GM03348 (cell line): ENCODE measurements around the gene PACC1.

Experiments used
- DNase-seq: peaks from one replicate; pipeline ENCODE4 v3.0.0; 2012; ENCODE audit warnings: low spot score

The PACC1 gene

DNA sequence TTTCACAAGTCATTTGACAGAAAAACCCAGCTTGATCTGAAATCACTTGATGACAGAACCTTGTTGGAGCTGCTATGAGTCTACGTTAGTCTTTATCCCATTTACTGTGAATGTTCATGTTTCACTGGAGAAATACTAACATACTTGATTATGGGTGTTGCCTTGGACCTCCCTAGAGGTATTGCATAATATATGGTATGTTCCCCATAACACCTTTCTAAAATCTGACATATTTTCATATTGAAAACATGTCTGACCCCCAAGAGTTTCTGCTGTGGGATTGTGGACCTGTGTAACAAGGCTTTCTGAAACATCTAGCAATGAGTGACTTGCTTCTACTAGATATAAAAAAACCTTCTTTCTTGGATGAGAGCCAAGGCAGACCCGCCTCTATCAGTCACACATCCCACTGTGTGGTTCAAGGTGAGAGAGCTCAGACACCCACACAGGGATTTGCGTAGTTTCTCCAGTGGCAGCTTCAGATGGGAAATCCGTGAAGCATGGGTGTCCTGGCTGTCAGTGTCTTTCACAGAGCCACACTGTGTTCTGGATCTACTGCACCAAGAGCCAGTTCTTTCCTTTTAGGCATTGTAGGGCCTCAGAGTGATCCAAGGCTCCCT lies 22.6 kb upstream of the PACC1 start:
- DNase-seq = no peak

DNA sequence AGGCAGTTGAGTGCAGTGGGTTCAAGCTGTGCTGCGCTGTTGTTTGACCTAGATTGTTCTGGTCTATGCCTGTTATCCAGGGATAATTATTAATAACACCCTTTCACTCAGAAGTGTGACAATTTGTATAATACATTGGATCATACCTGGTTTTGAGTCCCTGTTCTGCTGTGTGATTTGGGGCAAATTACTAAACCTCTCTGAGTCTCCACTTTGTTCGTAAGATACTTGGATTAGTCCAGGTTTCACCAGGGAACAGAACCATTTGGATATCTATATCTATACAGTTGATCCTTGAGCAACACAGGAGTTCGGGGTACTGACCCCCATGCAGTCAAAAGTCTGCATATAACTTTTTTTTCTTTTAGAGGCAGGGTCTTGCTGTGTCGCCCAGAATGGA lies 20.3 kb upstream of the PACC1 start:
- DNase-seq = no peak

GRCh38 chr1:212433577-212434462 lies 19.1 kb upstream of the PACC1 start:
- DNase-seq = peak; percentile 24

- DNase-seq = peak; percentile 99
These were observed 18.2 kb upstream of the PACC1 start, which contains the start of gene NENF for GRCh38 chr1:212432661-212433576. Gene NENF (plus strand): TSS chr1:212432920. CDS start chr1:212432944, 24 bp downstream.

DNA sequence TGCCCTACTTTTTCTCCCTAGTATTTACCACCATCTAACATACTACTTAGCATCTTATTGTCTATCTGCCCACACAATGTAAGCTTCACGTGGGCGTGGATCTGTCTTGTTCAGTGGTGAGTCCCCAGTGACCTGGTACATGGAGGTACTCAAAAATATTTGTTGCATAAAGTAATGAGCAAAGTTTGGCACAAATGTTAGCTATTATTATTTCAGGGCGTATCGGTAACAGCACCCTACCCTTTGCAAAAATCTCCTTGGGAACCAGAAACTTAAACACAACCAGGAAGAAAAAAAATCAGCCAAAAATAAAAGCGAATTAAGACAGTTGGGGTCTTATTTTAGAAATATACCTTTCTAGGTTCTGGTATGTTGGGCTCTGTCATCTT lies 17.6 kb upstream of the PACC1 start:
- DNase-seq = no peak

DNA sequence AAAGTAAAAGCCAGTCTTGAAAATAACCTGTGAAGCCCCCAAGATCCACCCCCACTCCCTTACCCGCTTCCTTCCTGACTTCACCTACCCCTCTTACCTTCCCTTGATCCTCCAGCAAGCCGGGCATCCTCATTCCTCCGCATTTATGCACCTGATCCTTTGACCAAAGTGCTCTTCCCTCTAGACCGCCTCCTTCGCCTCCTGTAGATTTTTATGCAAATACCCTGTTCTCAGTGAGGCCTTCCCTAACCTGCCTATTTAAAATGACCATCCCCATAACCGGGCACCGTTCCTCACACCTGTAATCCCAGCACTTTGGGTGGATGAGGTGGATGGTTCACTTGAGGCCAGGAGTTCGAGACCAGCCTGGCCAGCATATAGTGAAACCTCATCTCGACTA lies 17.0 kb upstream of the PACC1 start:
- DNase-seq = no peak

- DNase-seq = no peak
These were observed 16.3 kb upstream of the PACC1 start for GRCh38 chr1:212430955-212431394.

DNA sequence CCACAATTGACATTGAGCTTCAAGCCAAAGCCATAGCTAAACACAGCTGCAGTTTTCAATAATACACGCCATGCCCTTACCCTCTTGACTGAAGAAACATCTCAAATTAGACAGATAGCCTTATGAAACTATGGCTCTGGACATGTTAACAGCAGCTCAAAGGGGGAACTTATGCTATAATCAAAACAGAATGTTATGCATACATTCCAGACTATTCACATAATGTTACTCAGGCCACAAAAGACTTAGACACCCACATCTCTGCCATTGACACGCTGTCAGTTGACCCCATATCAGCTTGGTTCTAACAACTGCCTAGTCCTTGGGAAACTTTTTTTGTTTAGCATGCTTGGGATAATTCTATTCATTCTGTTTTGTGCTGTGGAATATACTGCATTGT lies 15.7 kb upstream of the PACC1 start:
- DNase-seq = no peak

GRCh38 chr1:212428496-212428895 lies 13.8 kb upstream of the PACC1 start:
- no peak for DNase-seq

DNA sequence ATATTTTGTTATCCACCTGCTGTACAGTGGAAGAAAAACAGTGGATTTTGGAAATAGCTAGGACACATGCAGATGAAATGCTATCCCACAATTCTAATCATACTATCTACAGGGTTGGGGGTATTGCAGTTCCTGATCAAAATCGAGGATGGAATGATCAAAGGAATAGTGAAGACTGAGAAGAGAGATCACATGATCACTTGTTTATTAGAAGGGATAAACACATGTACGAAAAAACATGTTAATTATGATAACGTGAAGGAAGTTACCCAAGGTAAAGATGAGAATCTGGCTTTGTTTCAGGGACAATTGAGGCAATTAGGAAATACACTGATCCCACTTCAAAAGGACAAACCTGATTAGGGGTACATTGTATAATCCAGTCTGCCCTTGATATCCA lies 9.2 kb upstream of the PACC1 start:
- DNase-seq = no peak

DNA sequence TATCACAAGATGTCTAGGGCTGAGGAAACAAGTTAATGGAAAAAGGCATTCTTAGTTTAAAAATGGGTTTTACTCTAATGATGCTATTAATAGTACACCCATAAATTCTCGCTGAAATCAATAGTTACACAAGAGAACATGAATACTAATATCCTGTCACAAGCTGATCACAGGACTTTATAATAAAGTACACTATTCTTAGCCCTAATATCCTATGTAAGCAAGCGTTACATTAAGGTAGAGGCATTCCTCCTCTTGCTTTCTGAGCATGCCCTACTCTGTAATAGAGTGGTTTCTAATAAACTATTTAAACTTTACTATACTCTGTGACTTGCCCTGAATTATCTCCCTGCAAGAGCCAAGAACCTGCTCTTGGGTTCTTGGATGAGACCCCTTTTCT lies 6.5 kb upstream of the PACC1 start:
- DNase-seq = no peak

DNA sequence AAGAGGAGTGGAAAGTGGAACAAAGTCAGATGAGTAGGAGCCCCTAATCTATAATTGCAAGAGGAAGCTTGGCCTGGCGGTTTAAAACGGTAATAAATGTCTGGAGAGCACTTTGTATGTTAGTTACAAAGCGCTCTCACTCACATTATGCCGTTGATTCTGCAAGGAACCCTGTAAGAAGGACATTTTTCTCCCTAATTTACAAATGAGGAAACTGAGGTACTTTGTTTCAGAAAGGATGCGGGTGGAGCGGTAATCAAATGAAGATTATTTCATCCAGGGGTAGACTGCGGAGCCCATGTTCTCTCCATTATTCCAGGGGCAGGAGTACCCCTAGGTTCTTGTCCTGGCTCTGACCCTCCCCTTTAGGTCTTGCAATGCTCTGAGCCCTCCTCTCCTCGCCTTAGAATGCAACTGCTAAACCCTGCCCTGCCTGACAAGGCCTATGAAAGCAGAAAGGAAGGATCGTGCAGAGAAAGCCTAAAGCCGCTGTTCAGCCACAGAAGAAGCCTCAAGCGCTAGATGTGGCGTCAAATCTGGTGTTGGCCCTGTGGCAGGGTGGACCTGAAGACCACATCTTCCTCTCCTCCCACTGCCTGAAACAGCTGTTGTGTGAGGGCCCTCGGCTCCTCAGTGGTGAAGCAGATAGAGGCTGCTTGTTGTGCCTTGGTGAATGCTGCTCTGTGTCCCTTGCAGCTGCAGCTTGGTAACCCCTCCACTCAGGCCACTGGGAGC lies 588 bp upstream of the PACC1 start:
- no peak for DNase-seq

DNA sequence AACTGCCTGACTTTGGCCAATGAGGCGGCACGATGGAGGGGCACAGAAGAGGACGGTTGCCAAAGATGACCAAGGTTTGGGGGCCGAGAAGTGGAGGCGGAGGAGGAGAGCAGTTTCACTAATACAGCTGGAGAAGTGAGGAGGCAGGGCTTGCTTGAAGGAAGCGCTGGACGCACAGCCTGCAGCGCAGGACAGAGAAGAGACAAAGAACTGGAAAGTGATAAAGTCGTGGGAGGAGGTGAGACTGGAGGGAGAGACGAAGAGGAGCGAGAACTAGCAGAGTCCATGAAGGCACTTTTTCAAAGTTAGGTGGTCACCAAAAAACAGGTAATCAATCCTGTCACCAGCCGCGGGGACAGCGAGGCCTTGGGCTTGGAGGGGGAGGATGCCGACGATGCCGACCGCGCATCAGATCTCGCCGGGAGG lies 771 bp downstream of the PACC1 start:
- peak; percentile 75 for DNase-seq

DNA sequence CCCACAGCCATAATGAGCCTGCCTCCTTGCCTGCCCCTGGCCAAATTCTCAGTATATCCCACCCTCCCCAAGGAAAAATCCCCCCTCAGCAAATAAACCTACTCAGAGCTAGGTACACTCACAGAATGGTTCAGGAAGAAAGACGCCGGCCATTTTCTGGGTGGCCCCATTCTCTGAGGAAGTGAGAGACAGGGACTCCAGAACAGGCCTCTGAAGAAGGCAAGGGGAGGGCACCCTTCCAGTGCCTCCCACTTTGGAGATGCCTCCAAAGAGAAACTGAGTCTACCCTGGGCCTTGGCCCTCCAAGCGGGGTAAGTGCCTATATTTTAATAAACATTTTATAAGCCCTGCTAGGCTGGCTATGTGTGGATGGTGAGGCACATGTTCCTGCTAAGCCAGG lies 2.3 kb downstream of the PACC1 start:
- DNase-seq = no peak

- no peak for DNase-seq
These were observed 4.4 kb downstream of the PACC1 start for GRCh38 chr1:212410231-212410820.

DNA sequence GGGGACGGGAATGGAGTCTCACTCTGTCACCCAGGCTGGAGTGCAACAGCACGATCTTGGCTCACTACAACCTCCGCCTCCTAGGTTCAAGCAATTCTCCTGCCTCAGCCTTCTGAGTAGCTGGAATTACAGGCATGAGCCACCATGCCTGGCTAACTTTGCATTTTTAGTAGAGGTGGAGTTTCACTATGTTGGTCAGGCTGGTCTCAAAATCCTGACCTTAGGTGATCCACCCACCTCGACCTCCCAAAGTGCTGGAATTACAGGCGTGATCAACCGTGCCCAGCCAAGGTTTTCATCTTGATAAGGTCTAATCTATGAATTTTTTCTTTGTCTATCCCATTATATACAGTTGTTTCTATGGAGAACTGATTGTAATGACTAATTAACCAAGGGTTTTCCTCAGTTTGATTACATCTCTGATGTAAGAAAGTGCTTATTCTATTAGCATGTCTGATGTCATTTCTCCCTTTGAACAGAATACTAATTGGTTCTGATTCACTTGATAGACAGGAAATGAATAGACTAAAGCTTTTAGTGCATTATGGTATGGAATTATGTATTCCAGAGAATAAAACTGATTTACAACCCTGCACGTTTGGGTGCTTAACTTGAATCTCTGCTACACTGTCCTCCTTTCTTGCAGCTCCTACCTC lies 11.9 kb downstream of the PACC1 start:
- DNase-seq = no peak

DNA sequence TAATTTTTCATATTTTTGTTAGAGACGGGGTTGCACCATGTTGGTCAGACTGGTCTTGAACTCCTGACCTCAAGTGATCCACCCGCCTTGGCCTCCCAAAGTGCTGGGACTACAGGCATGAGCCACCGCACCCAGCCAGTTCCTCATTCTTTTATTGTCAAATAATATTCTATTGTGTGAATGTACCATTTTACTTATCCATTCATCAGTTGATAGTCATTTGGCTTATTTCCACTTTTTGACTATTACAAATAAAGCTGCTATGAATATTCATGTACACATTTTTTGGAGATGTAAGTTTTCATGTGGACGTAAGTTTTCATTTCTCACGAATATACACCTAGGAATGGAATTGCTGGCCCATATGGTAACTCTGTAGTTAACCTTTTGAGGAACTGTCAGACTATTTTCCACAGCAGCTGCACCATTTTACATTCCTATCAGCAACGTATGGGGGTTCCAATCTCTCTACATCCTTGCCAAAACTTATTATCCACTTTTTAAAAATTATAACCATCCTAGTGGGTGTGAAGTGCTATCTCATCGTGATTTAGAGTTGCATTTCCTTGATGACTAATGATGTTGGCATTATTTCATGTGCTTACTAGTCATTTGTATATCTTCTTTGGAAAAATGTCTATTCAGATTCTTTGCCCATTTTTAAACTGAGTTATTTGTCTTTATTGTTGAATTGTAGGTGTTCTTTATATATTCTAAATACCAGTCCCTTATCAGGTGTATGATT lies 12.7 kb downstream of the PACC1 start:
- DNase-seq = no peak

GRCh38 chr1:212401042-212401441 lies 13.6 kb downstream of the PACC1 start:
- DNase-seq = no peak

DNA sequence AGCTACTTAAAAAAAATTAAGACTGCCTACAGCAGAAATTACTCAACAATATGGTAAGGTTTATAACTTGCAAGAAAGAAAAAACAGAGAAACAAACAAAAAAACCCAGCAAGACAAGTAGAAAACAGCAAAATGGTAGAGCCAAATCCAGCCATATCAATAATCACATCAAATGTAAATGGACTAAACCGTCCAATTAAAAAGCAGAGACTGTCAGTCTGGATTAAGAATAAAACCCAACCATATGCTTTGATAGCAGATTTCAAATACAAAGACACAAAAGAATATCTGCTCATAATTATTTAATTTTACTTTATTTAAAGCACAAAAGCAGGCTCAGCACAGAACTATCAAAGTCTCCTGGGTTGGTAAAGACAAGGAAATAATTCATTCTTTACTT lies 17.5 kb downstream of the PACC1 start:
- DNase-seq = no peak

GRCh38 chr1:212396638-212397037 lies 18.0 kb downstream of the PACC1 start:
- DNase-seq = no peak
